CD4-positive, CD25-positive, alpha-beta regulatory T cell (primary cell): ENCODE data around the gene SDK1. TPM values are rescaled to one million over a fixed set of nuclear protein-coding genes. Genes with fewer than 3 reads are reported as not detected.

Source experiments
- ATAC-seq, 2 donors: fragments of 150-1000 bp; cut with Tn5 transposase; one replicate each; pipeline ENCODE4 v1.10.0; 2021; ENCODE audit warnings: low read depth in 2 of 2, moderate number of reproducible peaks in 2 of 2, moderate library complexity in 1 of 2
- DNase-seq, 3 donors: peaks; one replicate each; pipeline versions ENCODE4 v3.0.0 to v3.0.0-alpha.2; 2012 to 2022; ENCODE audit warnings: mixed read lengths in 1 of 3
- H3K27ac ChIP-seq: one replicate; pipeline ENCODE4 v1.7.0; 2013; ENCODE audit warnings: mild to moderate bottlenecking, low read length; ENCODE audit not compliant: insufficient read depth, poor library complexity, severe bottlenecking
- H3K27me3 ChIP-seq: one replicate; pipeline ENCODE4 v1.7.0; 2013; ENCODE audit warnings: low read length; ENCODE audit not compliant: control insufficient read depth, insufficient read depth
- H3K36me3 ChIP-seq: one replicate; pipeline ENCODE4 v1.7.0; 2013; ENCODE audit warnings: mild to moderate bottlenecking, low read length, moderate library complexity; ENCODE audit not compliant: control insufficient read depth, insufficient read depth
- H3K4me1 ChIP-seq: 2 replicates; pipeline ENCODE4 v1.7.0; 2013; ENCODE audit warnings: mild to moderate bottlenecking, low read length; ENCODE audit not compliant: insufficient read depth, control insufficient read depth, poor library complexity, severe bottlenecking
- H3K4me3 ChIP-seq: one replicate; pipeline ENCODE4 v1.7.0; 2013; ENCODE audit warnings: low read depth, mild to moderate bottlenecking, low read length, moderate library complexity
- H3K9me3 ChIP-seq, 2 experiments: 1 replicate in 1 of 2; 2 replicates in 1 of 2; pipeline ENCODE4 v1.7.0; 2013; ENCODE audit warnings: low read length in 2 of 2, mild to moderate bottlenecking in 1 of 2, moderate library complexity in 1 of 2; ENCODE audit not compliant: control insufficient read depth in 2 of 2
- H3K27ac Mint-ChIP-seq, 3 donors: one replicate each; pipeline ENCODE4 v1.8.0; 2020 to 2022; ENCODE audit warnings: mild to moderate bottlenecking in 3 of 3, mixed read lengths in 3 of 3, moderate library complexity in 2 of 3
- H3K27me3 Mint-ChIP-seq: one replicate; pipeline ENCODE4 v1.8.0; 2022; ENCODE audit warnings: mild to moderate bottlenecking, mixed read lengths
- H3K36me3 Mint-ChIP-seq: one replicate; pipeline ENCODE4 v1.8.0; 2020; ENCODE audit warnings: mixed read lengths
- H3K4me1 Mint-ChIP-seq, 4 donors: one replicate each; pipeline ENCODE4 v1.8.0; 2020 to 2022; ENCODE audit warnings: mixed read lengths in 4 of 4, mild to moderate bottlenecking in 1 of 4
- H3K4me3 Mint-ChIP-seq, 4 donors: one replicate each; pipeline ENCODE4 v1.8.0; 2020 to 2022; ENCODE audit warnings: mild to moderate bottlenecking in 4 of 4, mixed read lengths in 4 of 4, moderate library complexity in 3 of 4
- H3K9me3 Mint-ChIP-seq, 7 donors: one replicate each; pipeline ENCODE4 v1.8.0; 2020 to 2022; ENCODE audit warnings: mixed read lengths in 7 of 7, mild to moderate bottlenecking in 3 of 7, moderate library complexity in 2 of 7
- polyA plus RNA-seq, 4 donors: library from polyadenylated mRNA; unstranded; fragments of 300-500 nt; fragmentation: Illumina TruSeq; gene quantifications; one replicate each; pipeline ENCODE4 v1.2.3, GENCODE V29; 2021
- total RNA-seq: library from RNA; stranded (reverse); gene quantifications from one replicate; pipeline ENCODE4 v1.2.3, GENCODE V29; 2022

The SDK1 gene
- total and polyA plus RNA-seq, 5 donors from 2014 or later: 0.47 TPM; not detected in 4

DNA sequence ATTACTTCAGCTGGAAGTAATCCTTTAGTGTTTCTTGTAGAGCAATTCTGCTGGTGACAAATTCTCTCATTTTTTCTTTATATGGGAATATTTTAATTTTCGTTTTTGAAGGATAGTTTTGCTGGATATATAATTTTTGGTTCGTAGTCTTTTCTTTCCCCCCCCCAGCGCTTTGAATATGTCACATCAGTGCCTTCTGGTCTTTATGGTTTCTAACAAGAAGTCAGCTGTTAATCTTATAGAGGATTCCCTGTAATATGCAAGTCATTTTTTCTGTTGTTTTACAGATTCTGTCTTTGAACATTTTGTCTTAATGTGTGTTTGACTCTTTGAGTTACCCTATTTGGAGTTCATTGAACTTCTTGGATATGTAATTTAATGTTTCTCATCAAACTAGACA lies 96.3 kb downstream of the SDK1 start:
- H3K36me3 Mint-ChIP-seq: no peaks in the 10 kb centered on the region
- no peak overlapping the region for H3K27ac Mint-ChIP-seq
- H3K9me3 ChIP-seq: peaks cover 12 to 18% of the 10 kb centered on the region in 2 experiments
- peaks cover 8% of the 10 kb centered on the region for H3K27me3 ChIP-seq
- ATAC-seq (no peak), DNase-seq (no peak)
- H3K4me1 Mint-ChIP-seq: no peaks in the 10 kb centered on the region
- H3K4me3 ChIP-seq: no peak overlapping the region
- H3K36me3 ChIP-seq: no peaks in the 10 kb centered on the region
- no peak overlapping the region for H3K27ac ChIP-seq
- H3K27me3 Mint-ChIP-seq: peaks cover 29% of the 10 kb centered on the region
- H3K9me3 Mint-ChIP-seq: peaks cover 0 to 30% (median 9%) of the 10 kb centered on the region in 7 donors
- H3K4me3 Mint-ChIP-seq: no peak overlapping the region
- H3K4me1 ChIP-seq: no peaks in the 10 kb centered on the region

DNA sequence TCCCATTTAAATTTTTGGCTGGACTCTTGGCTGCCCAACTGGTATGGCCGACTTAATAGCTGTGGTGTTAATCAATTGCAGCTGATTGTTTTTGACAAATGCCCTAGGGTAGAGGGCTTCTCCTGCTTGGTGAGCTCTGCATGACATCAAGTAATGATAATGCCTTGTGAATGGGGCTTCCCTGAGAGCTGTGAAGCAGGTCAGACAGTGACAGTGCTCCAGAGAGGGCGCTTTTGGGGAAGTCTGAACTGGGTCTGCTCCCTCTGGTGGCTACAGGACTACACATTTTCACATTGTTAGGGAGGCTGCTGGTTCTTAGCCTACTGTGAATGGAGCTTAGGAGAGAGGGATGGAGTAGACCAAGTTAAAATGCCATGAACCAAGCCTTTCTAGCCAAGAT lies 98.8 kb downstream of the SDK1 start:
- no peaks in the 10 kb centered on the region for H3K36me3 ChIP-seq
- Mint-ChIP-seq H3K4me1 (no peaks in the 10 kb centered on the region), H3K27me3 (peaks cover 19% of the 10 kb centered on the region), H3K4me3 (no peak overlapping the region), H3K27ac (no peak overlapping the region), H3K36me3 (no peaks in the 10 kb centered on the region), H3K9me3 (peaks cover 0 to 19% (median 8%) of the 10 kb centered on the region in 7 donors)
- DNase-seq: peak in 1 of 3 donors; percentile 19
- H3K27ac ChIP-seq: no peak overlapping the region
- no peaks in the 10 kb centered on the region for H3K4me1 ChIP-seq
- ATAC-seq: no peak
- peaks cover 11% of the 10 kb centered on the region for H3K27me3 ChIP-seq
- no peak overlapping the region for H3K4me3 ChIP-seq
- H3K9me3 ChIP-seq: peaks cover 12 to 15% of the 10 kb centered on the region in 2 experiments

DNA sequence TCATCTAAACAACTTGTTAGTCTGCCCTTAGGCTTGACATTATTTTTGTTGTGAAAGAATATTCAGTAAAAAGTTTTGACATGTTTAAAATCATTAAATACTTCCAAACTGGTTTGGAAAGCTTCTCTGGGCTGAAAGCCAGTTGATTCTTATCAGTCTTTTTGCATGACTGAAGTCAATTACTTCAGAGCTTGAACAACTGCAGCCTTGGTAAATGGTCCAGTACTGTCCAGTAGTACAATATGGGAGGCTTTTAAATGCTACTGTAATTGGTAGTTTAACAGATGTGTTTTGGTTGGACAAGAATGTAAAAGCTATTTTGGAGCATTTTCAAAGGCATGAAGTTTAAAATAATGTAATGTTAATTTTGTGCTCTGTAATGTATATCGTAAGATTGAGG lies 103.4 kb downstream of the SDK1 start:
- no peak overlapping the region for H3K27ac ChIP-seq
- H3K36me3 Mint-ChIP-seq: no peaks in the 10 kb centered on the region
- H3K9me3 ChIP-seq: no peaks in the 10 kb centered on the region
- peaks cover 0 to 9% (median 3%) of the 10 kb centered on the region in 4 donors for H3K4me1 Mint-ChIP-seq
- ATAC-seq: no peak
- no peaks in the 10 kb centered on the region for H3K36me3 ChIP-seq
- H3K27ac Mint-ChIP-seq: no peak overlapping the region
- H3K27me3 Mint-ChIP-seq: no peaks in the 10 kb centered on the region
- no peak overlapping the region for H3K4me3 ChIP-seq
- H3K27me3 ChIP-seq: peaks cover 8% of the 10 kb centered on the region
- H3K4me3 Mint-ChIP-seq: no peak overlapping the region
- no peaks in the 10 kb centered on the region for H3K9me3 Mint-ChIP-seq
- no peak for DNase-seq
- H3K4me1 ChIP-seq: peaks cover 9% of the 10 kb centered on the region

DNA sequence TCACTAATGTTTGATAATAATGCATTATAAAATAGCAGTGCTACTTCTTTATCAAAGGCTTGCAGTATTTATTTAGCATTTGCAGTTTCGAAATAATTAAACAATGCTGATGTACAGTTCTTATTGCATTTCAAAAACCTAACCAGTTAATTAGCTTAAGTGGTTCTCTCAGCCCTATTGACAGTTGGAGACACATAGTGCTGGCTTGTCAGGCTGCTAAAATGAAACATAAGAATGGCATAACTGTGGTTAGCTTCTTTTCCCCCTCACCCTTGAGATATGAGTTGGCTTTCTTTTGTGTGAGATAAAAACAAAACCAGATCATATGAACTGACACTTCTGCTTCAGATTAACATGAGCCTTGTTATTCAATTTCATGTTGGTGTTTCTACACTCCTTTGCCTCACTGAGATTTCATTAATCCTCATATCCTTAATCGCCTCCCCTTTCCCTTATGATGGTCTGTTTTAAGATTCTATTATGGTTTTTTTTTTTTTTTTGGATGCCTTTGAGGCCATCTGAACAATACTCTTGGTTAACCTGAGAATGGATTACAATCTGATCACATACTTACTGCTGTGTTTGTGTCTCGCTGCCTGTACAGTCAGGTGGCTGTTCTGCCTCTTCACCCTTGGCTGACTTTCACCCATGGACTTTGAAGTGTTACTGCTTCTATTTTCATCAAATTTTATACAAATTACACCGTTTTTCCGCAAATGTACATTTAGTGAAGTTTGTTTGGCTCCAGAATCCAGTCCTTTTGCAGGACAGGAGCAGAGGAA lies 108.0 kb downstream of the SDK1 start:
- H3K36me3 Mint-ChIP-seq: no peaks in the 10 kb centered on the region
- H3K27me3 Mint-ChIP-seq: peaks cover 3% of the 10 kb centered on the region
- H3K9me3 ChIP-seq: no peaks in the 10 kb centered on the region
- H3K27ac ChIP-seq: no peak overlapping the region
- H3K27ac Mint-ChIP-seq: no peak overlapping the region
- ATAC-seq (no peak), DNase-seq (peak in 1 of 3 donors; percentile 44)
- H3K9me3 Mint-ChIP-seq: peaks cover 0 to 2% (median 0%) of the 10 kb centered on the region in 7 donors
- no peak overlapping the region for H3K4me3 Mint-ChIP-seq
- peaks cover 0 to 11% (median 3%) of the 10 kb centered on the region in 4 donors for H3K4me1 Mint-ChIP-seq
- H3K4me3 ChIP-seq: no peak overlapping the region
- H3K36me3 ChIP-seq: no peaks in the 10 kb centered on the region
- peaks cover 10% of the 10 kb centered on the region for H3K4me1 ChIP-seq
- peaks cover 2% of the 10 kb centered on the region for H3K27me3 ChIP-seq

DNA sequence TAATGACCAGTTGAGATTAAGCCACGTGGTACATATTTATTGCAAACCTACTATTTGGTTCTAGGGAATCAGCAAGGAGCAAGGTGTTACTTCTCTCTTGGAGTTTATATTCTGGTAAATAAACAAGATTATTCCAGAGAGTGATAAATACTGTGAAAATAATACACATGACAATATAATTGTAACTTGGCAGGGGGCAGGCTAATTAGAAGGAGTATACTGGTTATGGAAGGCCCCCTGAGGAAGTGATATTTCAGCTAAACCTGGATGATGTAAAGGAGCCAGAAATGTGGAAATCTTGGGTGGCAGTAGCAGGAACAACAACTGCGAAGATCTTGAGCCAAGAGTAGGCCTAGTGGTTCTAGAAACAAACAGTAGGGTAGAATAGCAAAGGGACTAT lies 111.8 kb downstream of the SDK1 start:
- no peak overlapping the region for H3K4me3 ChIP-seq
- no peaks in the 10 kb centered on the region for H3K36me3 Mint-ChIP-seq
- no peak overlapping the region for H3K4me3 Mint-ChIP-seq
- peaks cover 2% of the 10 kb centered on the region for H3K27me3 ChIP-seq
- peak overlapping the region in 1 of 3 donors; percentile 43 for H3K27ac Mint-ChIP-seq
- H3K4me1 ChIP-seq: peaks cover 10% of the 10 kb centered on the region
- no peak overlapping the region for H3K27ac ChIP-seq
- peaks cover 19% of the 10 kb centered on the region for H3K27me3 Mint-ChIP-seq
- ATAC-seq (no peak), DNase-seq (no peak)
- peaks cover 0 to 9% (median 3%) of the 10 kb centered on the region in 4 donors for H3K4me1 Mint-ChIP-seq
- no peaks in the 10 kb centered on the region for H3K9me3 ChIP-seq
- H3K9me3 Mint-ChIP-seq: peaks cover 0 to 2% (median 0%) of the 10 kb centered on the region in 7 donors
- no peaks in the 10 kb centered on the region for H3K36me3 ChIP-seq

DNA sequence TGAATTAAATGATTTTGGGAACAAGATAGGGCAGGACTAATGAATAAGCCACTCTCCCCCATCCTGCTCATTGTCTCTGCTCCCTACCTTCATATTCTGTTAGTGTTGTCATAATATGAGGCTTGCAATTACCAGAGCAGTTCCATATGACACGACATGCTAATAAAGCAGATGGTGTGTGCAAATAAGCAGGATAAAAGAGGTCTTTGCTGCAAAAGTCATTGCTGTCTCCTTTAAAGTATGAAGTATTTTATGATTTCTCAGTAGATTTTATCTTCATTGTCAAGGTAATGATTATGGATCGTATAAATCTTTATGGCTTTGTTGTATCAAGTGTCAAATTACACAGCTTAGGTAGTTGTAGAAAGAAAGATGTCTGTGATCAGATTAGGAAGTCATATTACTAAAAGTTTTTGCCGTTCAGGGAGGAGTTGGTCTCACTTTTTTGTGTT lies 114.8 kb downstream of the SDK1 start:
- Histone ChIP-seq H3K27me3 (peaks cover 2% of the 10 kb centered on the region), H3K36me3 (no peaks in the 10 kb centered on the region), H3K9me3 (no peaks in the 10 kb centered on the region), H3K27ac (no peak overlapping the region), H3K4me3 (no peak overlapping the region), H3K4me1 (no peaks in the 10 kb centered on the region)
- DNase-seq (no peak), ATAC-seq (no peak)
- Mint-ChIP-seq H3K27ac (no peak overlapping the region), H3K9me3 (peaks cover 0 to 2% (median 0%) of the 10 kb centered on the region in 7 donors), H3K27me3 (peaks cover 22% of the 10 kb centered on the region), H3K4me3 (no peak overlapping the region), H3K36me3 (no peaks in the 10 kb centered on the region), H3K4me1 (no peaks in the 10 kb centered on the region)

DNA sequence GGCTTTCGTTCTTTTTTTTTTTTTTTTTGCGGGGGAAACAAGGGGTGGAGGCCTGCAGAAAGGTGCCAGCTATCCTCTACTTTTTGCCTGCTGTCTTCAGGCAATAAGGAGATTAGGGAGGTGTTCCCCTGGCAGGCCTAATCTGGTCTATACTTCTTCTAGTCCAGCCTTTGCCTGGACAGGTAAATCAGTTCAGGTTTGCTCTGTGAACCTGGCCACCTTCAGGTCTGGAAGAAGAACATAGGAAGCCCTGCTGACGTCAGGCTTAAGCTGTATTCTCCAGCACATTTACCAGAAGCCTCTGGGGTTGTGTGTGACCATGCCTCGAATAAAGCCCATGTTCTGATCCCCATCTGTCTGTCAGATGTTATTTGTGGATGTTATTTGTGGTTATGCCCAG lies 115.4 kb downstream of the SDK1 start:
- peaks cover 22% of the 10 kb centered on the region for H3K27me3 Mint-ChIP-seq
- Histone ChIP-seq H3K4me1 (no peaks in the 10 kb centered on the region), H3K27me3 (peaks cover 2% of the 10 kb centered on the region), H3K27ac (no peak overlapping the region), H3K9me3 (peaks cover 0 to under 1% of the 10 kb centered on the region in 2 experiments), H3K4me3 (no peak overlapping the region), H3K36me3 (no peaks in the 10 kb centered on the region)
- no peak for DNase-seq
- no peak for ATAC-seq
- H3K4me1 Mint-ChIP-seq: no peaks in the 10 kb centered on the region
- H3K9me3 Mint-ChIP-seq: peaks cover 0 to 2% (median 0%) of the 10 kb centered on the region in 7 donors
- H3K27ac Mint-ChIP-seq: no peak overlapping the region
- H3K36me3 Mint-ChIP-seq: no peaks in the 10 kb centered on the region
- H3K4me3 Mint-ChIP-seq: no peak overlapping the region

DNA sequence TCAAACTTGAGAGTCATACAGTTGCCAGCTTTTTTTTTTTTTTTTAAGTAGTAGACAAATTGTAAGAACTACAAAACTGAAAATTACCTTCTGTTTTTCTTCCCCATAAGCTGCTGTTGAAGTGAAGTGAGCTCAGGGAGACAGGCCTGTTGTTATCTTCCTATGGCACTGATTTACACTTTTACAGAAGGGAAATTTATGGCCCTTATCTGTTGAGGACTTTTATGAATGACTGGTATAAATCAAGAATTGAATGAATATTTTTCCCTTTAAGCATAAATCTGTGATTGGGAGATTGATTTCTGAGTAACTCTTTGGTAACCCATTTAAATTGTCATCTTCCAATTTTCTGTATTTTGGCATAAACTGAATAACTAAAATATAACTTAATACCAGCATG lies 124.0 kb downstream of the SDK1 start:
- no peak overlapping the region for H3K27ac Mint-ChIP-seq

More for the DNA sequence above, 124.0 kb downstream of the SDK1 start:
- no peak for ATAC-seq
- no peak for DNase-seq
- H3K9me3 ChIP-seq: peaks cover 0 to 11% of the 10 kb centered on the region in 2 experiments
- H3K4me3 ChIP-seq: no peak overlapping the region
- no peaks in the 10 kb centered on the region for H3K27me3 ChIP-seq
- H3K4me1 Mint-ChIP-seq: no peaks in the 10 kb centered on the region
- peaks cover 13% of the 10 kb centered on the region for H3K27me3 Mint-ChIP-seq
- H3K36me3 Mint-ChIP-seq: no peaks in the 10 kb centered on the region
- no peak overlapping the region for H3K4me3 Mint-ChIP-seq
- H3K4me1 ChIP-seq: no peaks in the 10 kb centered on the region
- H3K9me3 Mint-ChIP-seq: peaks cover 0 to 9% (median 5%) of the 10 kb centered on the region in 7 donors
- H3K27ac ChIP-seq: no peak overlapping the region
- no peaks in the 10 kb centered on the region for H3K36me3 ChIP-seq
